ENCODE data around the gene AATK. TPM values are rescaled to one million over a fixed set of nuclear protein-coding genes. Genes with fewer than 3 reads are reported as not detected.

The AATK gene
- total and polyA plus RNA-seq, 2 of the 13 experiments (the other 11 are each of a cell fraction or from before 2014, with no cell fraction given), result 2.9 to 8.4 TPM

DNA sequence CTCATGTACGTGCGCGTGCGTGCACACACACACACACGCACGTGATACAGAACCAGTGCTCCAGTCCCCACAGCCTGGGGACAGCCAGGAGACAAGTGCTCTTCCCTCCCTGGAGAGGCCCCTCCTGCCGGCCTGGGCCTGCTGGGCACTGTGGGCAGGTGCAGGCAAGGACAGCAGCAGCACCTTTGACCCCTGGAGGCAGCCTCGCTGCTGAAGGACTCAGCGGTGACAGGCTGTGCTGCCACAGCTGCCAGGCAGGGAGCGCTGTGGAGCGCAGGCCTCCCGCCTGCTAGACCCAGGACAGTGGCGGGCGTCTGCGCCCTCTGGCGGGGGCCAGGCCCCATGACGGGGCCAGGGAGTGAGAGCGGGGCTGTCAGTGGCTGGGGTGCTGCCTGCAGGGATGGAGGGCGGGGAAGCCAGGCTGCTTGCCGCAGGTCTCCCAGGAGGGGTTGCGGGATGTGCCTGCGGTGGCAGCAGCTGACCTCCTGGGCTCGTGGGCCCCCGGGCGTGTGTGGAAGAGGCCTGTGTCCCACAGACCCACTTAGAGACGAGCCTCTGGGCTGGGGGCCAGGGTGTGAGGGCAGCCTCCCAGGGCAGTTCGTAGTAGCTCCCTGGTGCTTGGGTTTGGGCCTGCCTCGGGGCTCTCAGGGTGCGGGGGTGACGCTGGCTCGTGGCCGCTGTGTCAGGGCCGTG lies 64.3 kb downstream of the AATK start (continued):
- TF ChIP-seq, protein P1, sequence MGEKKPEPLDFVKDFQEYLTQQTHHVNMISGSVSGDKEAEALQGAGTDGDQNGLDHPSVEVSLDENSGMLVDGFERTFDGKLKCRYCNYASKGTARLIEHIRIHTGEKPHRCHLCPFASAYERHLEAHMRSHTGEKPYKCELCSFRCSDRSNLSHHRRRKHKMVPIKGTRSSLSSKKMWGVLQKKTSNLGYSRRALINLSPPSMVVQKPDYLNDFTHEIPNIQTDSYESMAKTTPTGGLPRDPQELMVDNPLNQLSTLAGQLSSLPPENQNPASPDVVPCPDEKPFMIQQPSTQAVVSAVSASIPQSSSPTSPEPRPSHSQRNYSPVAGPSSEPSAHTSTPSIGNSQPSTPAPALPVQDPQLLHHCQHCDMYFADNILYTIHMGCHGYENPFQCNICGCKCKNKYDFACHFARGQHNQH (CRISPR knock-in tag; IDR thresholded peaks at IDR 0.05), result peak; percentile 94
- peak; percentile 88 for TF ChIP-seq AGO1 (IDR thresholded peaks at IDR 0.05; ENCODE audit: low read depth, low read length, poor library complexity, severe bottlenecking)
- peak; percentile 97 for TF ChIP-seq GTF3A (CRISPR knock-in tag; conservative IDR thresholded peaks at IDR 0.05)
- TF ChIP-seq PRPF4 (IDR thresholded peaks at IDR 0.05; ENCODE audit: low read depth, low read length, poor library complexity, severe bottlenecking), result peak; percentile 28
- no peak; the same call in 1 of the 2 replicates for TF ChIP-seq ZNF12 (CRISPR knock-in tag; IDR thresholded peaks at IDR 0.05)
- TF ChIP-seq ZNF879 (CRISPR knock-in tag; IDR thresholded peaks at IDR 0.05), result no peak
- TF ChIP-seq, protein P2, sequence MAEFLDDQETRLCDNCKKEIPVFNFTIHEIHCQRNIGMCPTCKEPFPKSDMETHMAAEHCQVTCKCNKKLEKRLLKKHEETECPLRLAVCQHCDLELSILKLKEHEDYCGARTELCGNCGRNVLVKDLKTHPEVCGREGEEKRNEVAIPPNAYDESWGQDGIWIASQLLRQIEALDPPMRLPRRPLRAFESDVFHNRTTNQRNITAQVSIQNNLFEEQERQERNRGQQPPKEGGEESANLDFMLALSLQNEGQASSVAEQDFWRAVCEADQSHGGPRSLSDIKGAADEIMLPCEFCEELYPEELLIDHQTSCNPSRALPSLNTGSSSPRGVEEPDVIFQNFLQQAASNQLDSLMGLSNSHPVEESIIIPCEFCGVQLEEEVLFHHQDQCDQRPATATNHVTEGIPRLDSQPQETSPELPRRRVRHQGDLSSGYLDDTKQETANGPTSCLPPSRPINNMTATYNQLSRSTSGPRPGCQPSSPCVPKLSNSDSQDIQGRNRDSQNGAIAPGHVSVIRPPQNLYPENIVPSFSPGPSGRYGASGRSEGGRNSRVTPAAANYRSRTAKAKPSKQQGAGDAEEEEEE (CRISPR knock-in tag; IDR thresholded peaks at IDR 0.05; ENCODE audit: borderline replicate concordance), result no peak; the same call in 1 of the 2 replicates
- TF ChIP-seq, protein P3, sequence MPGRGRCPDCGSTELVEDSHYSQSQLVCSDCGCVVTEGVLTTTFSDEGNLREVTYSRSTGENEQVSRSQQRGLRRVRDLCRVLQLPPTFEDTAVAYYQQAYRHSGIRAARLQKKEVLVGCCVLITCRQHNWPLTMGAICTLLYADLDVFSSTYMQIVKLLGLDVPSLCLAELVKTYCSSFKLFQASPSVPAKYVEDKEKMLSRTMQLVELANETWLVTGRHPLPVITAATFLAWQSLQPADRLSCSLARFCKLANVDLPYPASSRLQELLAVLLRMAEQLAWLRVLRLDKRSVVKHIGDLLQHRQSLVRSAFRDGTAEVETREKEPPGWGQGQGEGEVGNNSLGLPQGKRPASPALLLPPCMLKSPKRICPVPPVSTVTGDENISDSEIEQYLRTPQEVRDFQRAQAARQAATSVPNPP (CRISPR knock-in tag; IDR thresholded peaks at IDR 0.05), result no peak
- TF ChIP-seq, protein P4, sequence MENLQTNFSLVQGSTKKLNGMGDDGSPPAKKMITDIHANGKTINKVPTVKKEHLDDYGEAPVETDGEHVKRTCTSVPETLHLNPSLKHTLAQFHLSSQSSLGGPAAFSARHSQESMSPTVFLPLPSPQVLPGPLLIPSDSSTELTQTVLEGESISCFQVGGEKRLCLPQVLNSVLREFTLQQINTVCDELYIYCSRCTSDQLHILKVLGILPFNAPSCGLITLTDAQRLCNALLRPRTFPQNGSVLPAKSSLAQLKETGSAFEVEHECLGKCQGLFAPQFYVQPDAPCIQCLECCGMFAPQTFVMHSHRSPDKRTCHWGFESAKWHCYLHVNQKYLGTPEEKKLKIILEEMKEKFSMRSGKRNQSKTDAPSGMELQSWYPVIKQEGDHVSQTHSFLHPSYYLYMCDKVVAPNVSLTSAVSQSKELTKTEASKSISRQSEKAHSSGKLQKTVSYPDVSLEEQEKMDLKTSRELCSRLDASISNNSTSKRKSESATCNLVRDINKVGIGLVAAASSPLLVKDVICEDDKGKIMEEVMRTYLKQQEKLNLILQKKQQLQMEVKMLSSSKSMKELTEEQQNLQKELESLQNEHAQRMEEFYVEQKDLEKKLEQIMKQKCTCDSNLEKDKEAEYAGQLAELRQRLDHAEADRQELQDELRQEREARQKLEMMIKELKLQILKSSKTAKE (CRISPR knock-in tag; IDR thresholded peaks at IDR 0.05; ENCODE audit: borderline replicate concordance), result peak; percentile 86
- TF ChIP-seq, protein P5, sequence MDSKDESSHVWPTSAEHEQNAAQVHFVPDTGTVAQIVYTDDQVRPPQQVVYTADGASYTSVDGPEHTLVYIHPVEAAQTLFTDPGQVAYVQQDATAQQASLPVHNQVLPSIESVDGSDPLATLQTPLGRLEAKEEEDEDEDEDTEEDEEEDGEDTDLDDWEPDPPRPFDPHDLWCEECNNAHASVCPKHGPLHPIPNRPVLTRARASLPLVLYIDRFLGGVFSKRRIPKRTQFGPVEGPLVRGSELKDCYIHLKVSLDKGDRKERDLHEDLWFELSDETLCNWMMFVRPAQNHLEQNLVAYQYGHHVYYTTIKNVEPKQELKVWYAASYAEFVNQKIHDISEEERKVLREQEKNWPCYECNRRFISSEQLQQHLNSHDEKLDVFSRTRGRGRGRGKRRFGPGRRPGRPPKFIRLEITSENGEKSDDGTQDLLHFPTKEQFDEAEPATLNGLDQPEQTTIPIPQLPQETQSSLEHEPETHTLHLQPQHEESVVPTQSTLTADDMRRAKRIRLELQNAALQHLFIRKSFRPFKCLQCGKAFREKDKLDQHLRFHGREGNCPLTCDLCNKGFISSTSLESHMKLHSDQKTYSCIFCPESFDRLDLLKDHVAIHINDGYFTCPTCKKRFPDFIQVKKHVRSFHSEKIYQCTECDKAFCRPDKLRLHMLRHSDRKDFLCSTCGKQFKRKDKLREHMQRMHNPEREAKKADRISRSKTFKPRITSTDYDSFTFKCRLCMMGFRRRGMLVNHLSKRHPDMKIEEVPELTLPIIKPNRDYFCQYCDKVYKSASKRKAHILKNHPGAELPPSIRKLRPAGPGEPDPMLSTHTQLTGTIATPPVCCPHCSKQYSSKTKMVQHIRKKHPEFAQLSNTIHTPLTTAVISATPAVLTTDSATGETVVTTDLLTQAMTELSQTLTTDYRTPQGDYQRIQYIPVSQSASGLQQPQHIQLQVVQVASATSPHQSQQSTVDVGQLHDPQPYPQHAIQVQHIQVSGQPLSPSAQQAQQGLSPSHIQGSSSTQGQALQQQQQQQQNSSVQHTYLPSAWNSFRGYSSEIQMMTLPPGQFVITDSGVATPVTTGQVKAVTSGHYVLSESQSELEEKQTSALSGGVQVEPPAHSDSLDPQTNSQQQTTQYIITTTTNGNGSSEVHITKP (CRISPR knock-in tag; IDR thresholded peaks at IDR 0.05; ENCODE audit: low read depth), result no peak
- TF ChIP-seq ZNF891 (CRISPR knock-in tag; IDR thresholded peaks at IDR 0.05), result peak; percentile 91; the same call in 1 of the 2 replicates
- no peak for TF ChIP-seq ZNF7 (CRISPR knock-in tag; IDR thresholded peaks at IDR 0.05)
- peak; percentile 82 for TF ChIP-seq BCL6 (CRISPR knock-in tag; IDR thresholded peaks at IDR 0.05)
- no peak; the same call in 1 of the 2 replicates for TF ChIP-seq ZNF660 (CRISPR knock-in tag; IDR thresholded peaks at IDR 0.05; ENCODE audit: borderline replicate concordance, low read depth)
- peak; percentile 99 for TF ChIP-seq STAG1 (CRISPR knock-in tag; IDR thresholded peaks at IDR 0.05)
- TF ChIP-seq KDM1A (CRISPR knock-in tag; IDR thresholded peaks at IDR 0.05), result peak; percentile 73; the same call in 1 of the 2 replicates
- peak; percentile 96 for TF ChIP-seq AHR (CRISPR knock-in tag; IDR thresholded peaks at IDR 0.05)

Data from HepG2 (cell line).